Mesothelial cell of epicardium (in vitro differentiated cells): ENCODE data around the gene MYD88. TPM values are rescaled to one million over a fixed set of nuclear protein-coding genes. Genes with fewer than 3 reads are reported as not detected.

Source experiments
- DNase-seq, 2 experiments: peaks; one replicate each; pipeline ENCODE4 v3.0.0; 2021; ENCODE audit warnings: low spot score in 2 of 2; ENCODE audit not compliant: unreplicated experiment in 2 of 2
- H3K27ac Mint-ChIP-seq: 2 replicates; pipeline ENCODE4 v1.8.0; 2021; ENCODE audit warnings: mixed read lengths
- H3K27me3 Mint-ChIP-seq: 2 replicates; pipeline ENCODE4 v1.8.0; 2021; ENCODE audit warnings: low read depth, mixed read lengths
- H3K36me3 Mint-ChIP-seq: 2 replicates; pipeline ENCODE4 v1.8.0; 2021; ENCODE audit warnings: mixed read lengths
- H3K4me1 Mint-ChIP-seq: 2 replicates; pipeline ENCODE4 v1.8.0; 2021; ENCODE audit warnings: mixed read lengths
- H3K4me3 Mint-ChIP-seq: 2 replicates; pipeline ENCODE4 v1.8.0; 2021; ENCODE audit warnings: mild to moderate bottlenecking, moderate library complexity, mixed read lengths
- H3K9me3 Mint-ChIP-seq: 2 replicates; pipeline ENCODE4 v1.8.0; 2021; ENCODE audit warnings: mixed read lengths
- CTCF ChIP-seq: fragments of 200-600 bp; sonication (generic); IDR thresholded peaks from one replicate; pipeline ENCODE4 v1.5.0; 2021; ENCODE audit warnings: antibody characterized with exemption; ENCODE audit not compliant: unreplicated experiment
- total RNA-seq: library from RNA; stranded (reverse); gene quantifications from 3 replicates; pipeline ENCODE4 v1.2.1, GENCODE V29; 2021

Gene MYD88
- total RNA-seq, 1 donor from 2014 or later = 27.3 TPM

GRCh38 chr3:38121832-38122461 is 16.5 kb upstream of the MYD88 start:
- Mint-ChIP-seq H3K36me3 (peaks cover 24% of the 10 kb centered on the region), H3K9me3 (no peaks in the 10 kb centered on the region)

GRCh38 chr3:38122712-38123290 is 15.7 kb upstream of the MYD88 start:
- Mint-ChIP-seq H3K27me3 (no peaks in the 10 kb centered on the region), H3K4me1 (no peaks in the 10 kb centered on the region), H3K9me3 (no peaks in the 10 kb centered on the region), H3K36me3 (peaks cover 24% of the 10 kb centered on the region), H3K4me3 (no peak overlapping the region), H3K27ac (no peak overlapping the region)
- DNase-seq = peak in 1 of 2 experiments; percentile 27
- TF ChIP-seq CTCF = no peak

More at GRCh38 chr3:38121832-38122461, 16.5 kb upstream of the MYD88 start:
- Mint-ChIP-seq H3K27ac (no peak overlapping the region), H3K4me3 (no peak overlapping the region), H3K4me1 (no peaks in the 10 kb centered on the region), H3K27me3 (no peaks in the 10 kb centered on the region)
- no peak for DNase-seq
- no peak for TF ChIP-seq CTCF

- Mint-ChIP-seq H3K27ac (no peak overlapping the region), H3K36me3 (peaks cover 25% of the 10 kb centered on the region)
Observed at GRCh38 chr3:38124324-38125122, 13.9 kb upstream of the MYD88 start.

DNA sequence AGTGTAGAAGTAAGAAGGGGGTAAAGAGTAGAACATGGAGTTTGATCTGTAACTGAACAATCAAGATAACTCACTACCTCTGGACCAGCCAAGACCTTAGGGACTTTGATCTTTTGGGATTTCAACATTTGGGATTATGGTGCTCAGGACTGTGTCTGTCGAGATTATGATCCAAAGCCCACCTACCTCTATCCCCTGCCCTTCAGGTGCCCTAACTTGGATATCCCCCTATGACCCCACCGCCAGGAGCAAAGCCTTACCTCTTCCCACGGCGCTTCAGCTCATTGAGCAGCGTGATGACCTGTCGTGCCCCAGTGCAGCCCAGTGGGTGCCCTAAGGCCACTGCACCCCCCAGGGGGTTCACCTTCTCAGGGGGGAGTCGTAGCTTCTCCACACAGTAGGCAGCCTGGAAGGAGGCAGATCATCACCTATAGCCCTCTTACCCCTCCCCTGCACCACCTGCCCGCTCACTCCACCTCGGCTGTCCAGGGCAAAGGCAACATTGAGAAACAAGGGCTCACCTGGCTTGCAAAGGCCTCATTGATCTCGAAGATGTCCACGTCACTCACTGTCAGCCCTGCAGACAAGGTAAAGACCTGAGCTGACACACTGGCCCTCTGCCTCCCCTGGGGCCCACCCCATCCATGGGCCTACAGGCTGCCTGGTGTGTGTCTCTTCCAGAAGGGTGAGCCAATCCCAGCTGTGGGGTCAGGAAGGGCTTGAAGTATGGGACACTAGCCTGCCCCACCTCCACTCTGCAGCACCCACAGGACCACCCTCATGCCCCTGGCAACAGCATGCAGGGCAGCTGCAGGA is 12.9 kb upstream of the MYD88 start:
- Mint-ChIP-seq H3K9me3 (no peaks in the 10 kb centered on the region), H3K4me3 (no peak overlapping the region), H3K27ac (no peak overlapping the region), H3K27me3 (no peaks in the 10 kb centered on the region), H3K36me3 (peaks cover 29% of the 10 kb centered on the region), H3K4me1 (no peaks in the 10 kb centered on the region)
- no peak for DNase-seq
- no peak for TF ChIP-seq CTCF

More at GRCh38 chr3:38124324-38125122, 13.9 kb upstream of the MYD88 start:
- Mint-ChIP-seq H3K4me1 (no peaks in the 10 kb centered on the region), H3K9me3 (no peaks in the 10 kb centered on the region), H3K27me3 (no peaks in the 10 kb centered on the region), H3K4me3 (no peak overlapping the region)
- DNase-seq = no peak
- TF ChIP-seq CTCF = no peak

GRCh38 chr3:38126121-38126892 is 12.2 kb upstream of the MYD88 start:
- DNase-seq = peak in 1 of 2 experiments; percentile 30
- H3K4me3 Mint-ChIP-seq = no peak overlapping the region
- TF ChIP-seq CTCF = no peak
- no peaks in the 10 kb centered on the region for H3K9me3 Mint-ChIP-seq
- H3K36me3 Mint-ChIP-seq = peaks cover 32% of the 10 kb centered on the region
- no peaks in the 10 kb centered on the region for H3K4me1 Mint-ChIP-seq
- H3K27ac Mint-ChIP-seq = no peak overlapping the region
- H3K27me3 Mint-ChIP-seq = no peaks in the 10 kb centered on the region
